Endothelial cell (in vitro differentiated cells): ENCODE results near the gene TMC3. TPM values are rescaled to one million over a fixed set of nuclear protein-coding genes. Genes with fewer than 3 reads are reported as not detected.

Source experiments
- DNase-seq: peaks from one replicate; pipeline ENCODE4 v3.0.0; 2021; ENCODE audit warnings: low spot score
- H3K27ac Mint-ChIP-seq: one replicate; pipeline ENCODE4 v1.8.0; 2021; ENCODE audit warnings: mixed read lengths, inconsistent platforms; ENCODE audit not compliant: unreplicated experiment
- H3K27me3 Mint-ChIP-seq: one replicate; pipeline ENCODE4 v1.8.0; 2021; ENCODE audit warnings: mild to moderate bottlenecking, moderate library complexity, mixed read lengths, inconsistent platforms; ENCODE audit not compliant: unreplicated experiment
- H3K36me3 Mint-ChIP-seq: one replicate; pipeline ENCODE4 v1.8.0; 2021; ENCODE audit warnings: mild to moderate bottlenecking, low read depth, mixed read lengths, inconsistent platforms; ENCODE audit not compliant: unreplicated experiment
- H3K4me1 Mint-ChIP-seq: one replicate; pipeline ENCODE4 v1.8.0; 2021; ENCODE audit warnings: mild to moderate bottlenecking, mixed read lengths, inconsistent platforms; ENCODE audit not compliant: unreplicated experiment
- H3K4me3 Mint-ChIP-seq: one replicate; pipeline ENCODE4 v1.8.0; 2021; ENCODE audit warnings: mild to moderate bottlenecking, mixed read lengths, inconsistent platforms; ENCODE audit not compliant: unreplicated experiment
- H3K9me3 Mint-ChIP-seq: one replicate; pipeline ENCODE4 v1.8.0; 2021; ENCODE audit warnings: mixed read lengths, inconsistent platforms; ENCODE audit not compliant: unreplicated experiment
- total RNA-seq: library from RNA; stranded (reverse); fragmentation: NEBNext Ultra II Directional; extraction: Animal tissue kit (Norgen Biotek cat#: 25700); gene quantifications from one replicate; pipeline ENCODE4 v1.2.1, GENCODE V29; 2021; ENCODE audit not compliant: unreplicated experiment
- TF ChIP-seq, protein P1 (sequence below): fragments of 200-600 bp; sonication (generic); IDR thresholded peaks from one replicate; pipeline ENCODE4 v1.5.0; 2021; ENCODE audit warnings: antibody characterized with exemption; ENCODE audit not compliant: unreplicated experiment

The TMC3 gene
- total RNA-seq, 1 donor from 2014 or later: not detected

DNA sequence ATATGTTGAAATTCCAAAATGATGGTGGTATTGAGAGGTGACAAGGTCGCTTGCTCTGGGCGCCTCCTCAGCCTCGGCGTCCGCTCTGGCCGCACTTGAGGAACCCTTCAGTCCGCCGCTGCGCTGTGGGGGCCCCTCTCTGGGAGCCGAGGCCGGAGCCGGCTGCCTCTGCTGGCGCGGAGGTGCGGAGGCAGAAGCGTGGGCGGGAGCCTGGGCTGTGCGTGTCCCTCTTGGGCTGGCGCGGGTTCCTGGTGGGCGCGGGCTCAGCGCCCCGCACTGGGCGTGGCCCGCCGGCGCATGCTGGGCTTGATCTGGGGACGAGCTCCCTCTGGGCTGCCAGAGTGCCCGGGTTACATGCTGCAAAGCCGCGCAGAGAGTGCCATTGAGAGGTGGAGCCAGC lies 39.8 kb upstream of the TMC3 start:
- Mint-ChIP-seq H3K4me1 (peaks cover 11% of the 10 kb centered on the region), H3K9me3 (no peaks in the 10 kb centered on the region), H3K27ac (no peak overlapping the region), H3K36me3 (no peaks in the 10 kb centered on the region), H3K4me3 (no peak overlapping the region), H3K27me3 (no peaks in the 10 kb centered on the region)
- DNase-seq: no peak
- TF ChIP-seq, protein P1, sequence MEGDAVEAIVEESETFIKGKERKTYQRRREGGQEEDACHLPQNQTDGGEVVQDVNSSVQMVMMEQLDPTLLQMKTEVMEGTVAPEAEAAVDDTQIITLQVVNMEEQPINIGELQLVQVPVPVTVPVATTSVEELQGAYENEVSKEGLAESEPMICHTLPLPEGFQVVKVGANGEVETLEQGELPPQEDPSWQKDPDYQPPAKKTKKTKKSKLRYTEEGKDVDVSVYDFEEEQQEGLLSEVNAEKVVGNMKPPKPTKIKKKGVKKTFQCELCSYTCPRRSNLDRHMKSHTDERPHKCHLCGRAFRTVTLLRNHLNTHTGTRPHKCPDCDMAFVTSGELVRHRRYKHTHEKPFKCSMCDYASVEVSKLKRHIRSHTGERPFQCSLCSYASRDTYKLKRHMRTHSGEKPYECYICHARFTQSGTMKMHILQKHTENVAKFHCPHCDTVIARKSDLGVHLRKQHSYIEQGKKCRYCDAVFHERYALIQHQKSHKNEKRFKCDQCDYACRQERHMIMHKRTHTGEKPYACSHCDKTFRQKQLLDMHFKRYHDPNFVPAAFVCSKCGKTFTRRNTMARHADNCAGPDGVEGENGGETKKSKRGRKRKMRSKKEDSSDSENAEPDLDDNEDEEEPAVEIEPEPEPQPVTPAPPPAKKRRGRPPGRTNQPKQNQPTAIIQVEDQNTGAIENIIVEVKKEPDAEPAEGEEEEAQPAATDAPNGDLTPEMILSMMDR: no peak

DNA sequence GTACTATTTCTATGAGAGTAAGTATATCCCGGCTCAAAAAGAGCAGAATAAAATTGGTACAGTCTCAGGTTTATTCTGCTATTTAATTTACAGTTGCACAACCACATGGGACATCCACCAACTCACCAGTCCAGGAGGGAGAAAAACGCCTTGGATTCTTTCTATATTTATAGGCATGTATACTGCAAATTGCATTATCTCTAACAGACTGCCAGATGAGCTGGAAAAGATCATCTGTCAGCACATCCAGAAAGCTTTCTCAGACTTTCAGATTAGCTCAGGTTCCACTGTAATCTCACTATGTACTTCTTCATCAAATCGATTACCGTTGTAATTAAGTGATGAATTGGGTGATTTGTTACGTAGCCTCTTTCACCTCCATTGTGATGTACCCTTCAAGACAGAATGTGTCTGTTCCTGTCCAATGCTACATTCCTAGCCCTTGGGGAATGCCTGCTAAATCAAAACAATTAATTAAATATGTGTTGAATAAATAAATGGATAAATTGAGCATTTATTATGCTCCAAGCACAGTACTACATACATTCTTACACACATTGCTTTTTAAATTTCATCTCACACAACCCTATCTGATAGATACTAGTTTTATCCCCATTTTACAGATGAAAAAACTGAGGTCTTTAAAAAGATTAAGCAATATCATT lies 38.1 kb upstream of the TMC3 start:
- Mint-ChIP-seq H3K27me3 (no peaks in the 10 kb centered on the region), H3K27ac (no peak overlapping the region), H3K9me3 (no peaks in the 10 kb centered on the region), H3K36me3 (no peaks in the 10 kb centered on the region), H3K4me3 (no peak overlapping the region), H3K4me1 (peaks cover 9% of the 10 kb centered on the region)
- TF ChIP-seq, protein P1: no peak
- DNase-seq: no peak

DNA sequence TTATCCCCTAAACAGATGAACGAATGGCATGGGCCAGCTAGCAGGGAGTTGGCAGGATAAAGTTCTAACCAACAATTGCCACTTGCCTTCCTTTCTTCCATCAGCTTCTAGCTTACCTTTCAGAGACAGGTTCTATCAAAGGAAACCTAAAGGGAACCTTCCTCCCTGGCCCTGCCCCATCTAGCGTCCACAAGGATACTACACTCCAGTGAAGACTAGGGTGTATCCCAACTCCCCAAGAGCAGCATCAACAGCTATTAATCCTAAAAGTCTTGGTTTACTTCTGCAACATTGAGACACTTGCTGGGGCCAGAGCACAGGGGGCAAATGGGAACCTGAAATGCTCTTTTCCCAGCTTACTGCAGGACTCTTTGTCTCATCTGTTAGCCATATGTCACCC lies 37.0 kb upstream of the TMC3 start:
- no peaks in the 10 kb centered on the region for H3K9me3 Mint-ChIP-seq
- no peaks in the 10 kb centered on the region for H3K27me3 Mint-ChIP-seq
- TF ChIP-seq, protein P1: no peak
- H3K4me3 Mint-ChIP-seq: no peak overlapping the region
- peaks cover 9% of the 10 kb centered on the region for H3K4me1 Mint-ChIP-seq
- H3K27ac Mint-ChIP-seq: no peak overlapping the region
- no peak for DNase-seq
- H3K36me3 Mint-ChIP-seq: no peaks in the 10 kb centered on the region

DNA sequence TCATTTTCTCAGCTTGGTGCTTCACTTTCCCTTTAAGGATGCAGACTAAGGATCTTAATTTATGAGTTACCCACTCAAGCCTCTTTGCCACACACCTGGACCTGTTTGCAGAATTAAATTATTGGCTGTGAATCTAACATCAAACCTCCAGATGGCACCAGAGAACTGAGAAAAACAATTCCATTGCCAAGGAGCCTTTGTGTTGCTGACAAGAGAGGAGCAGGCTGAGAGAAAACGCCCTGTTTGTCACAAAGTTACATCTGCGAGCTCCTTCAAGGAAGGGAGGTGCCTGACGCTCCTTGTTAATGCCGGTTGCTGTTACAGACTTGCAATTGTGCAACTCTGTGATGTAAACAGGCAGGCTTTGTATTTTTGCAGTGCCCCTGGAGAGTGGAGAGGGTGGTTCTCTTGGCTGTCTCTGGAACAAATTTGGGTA lies 36.3 kb upstream of the TMC3 start:
- TF ChIP-seq, protein P1: peak; percentile 58
- Mint-ChIP-seq H3K4me3 (no peak overlapping the region), H3K4me1 (peaks cover 9% of the 10 kb centered on the region), H3K27ac (no peak overlapping the region), H3K27me3 (no peaks in the 10 kb centered on the region), H3K36me3 (no peaks in the 10 kb centered on the region), H3K9me3 (no peaks in the 10 kb centered on the region)
- peak; percentile 60 for DNase-seq

DNA sequence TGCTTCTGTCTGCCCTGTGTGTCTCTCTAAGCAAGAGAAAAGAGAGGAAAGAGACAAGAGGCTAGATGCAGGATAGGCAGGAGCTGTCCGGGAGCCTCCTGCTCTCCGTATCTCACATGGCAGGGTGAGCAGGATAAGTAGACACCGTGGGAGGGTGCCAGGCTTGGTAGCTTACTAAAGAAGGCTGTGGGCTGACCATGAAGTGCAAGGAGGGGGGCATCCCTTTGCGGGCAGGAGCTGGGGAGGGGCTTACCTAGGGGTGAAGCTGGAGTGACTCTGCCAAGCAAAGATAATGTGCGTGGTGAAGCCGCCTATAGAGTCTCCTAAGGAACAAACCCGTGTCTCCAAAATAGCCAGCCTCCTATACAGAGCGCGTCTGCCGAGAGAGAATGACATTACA lies 33.7 kb upstream of the TMC3 start:
- Mint-ChIP-seq H3K4me3 (no peak overlapping the region), H3K4me1 (peaks cover 9% of the 10 kb centered on the region)

More for the DNA sequence above, 33.7 kb upstream of the TMC3 start:
- no peaks in the 10 kb centered on the region for H3K27me3 Mint-ChIP-seq
- no peak overlapping the region for H3K27ac Mint-ChIP-seq
- no peaks in the 10 kb centered on the region for H3K36me3 Mint-ChIP-seq
- TF ChIP-seq, protein P1: no peak
- DNase-seq: no peak
- no peaks in the 10 kb centered on the region for H3K9me3 Mint-ChIP-seq
